MM.1S (cell line): Measurements from ENCODE around the gene OR4M1.
"Not testable (repeated sequence)": the region's sequence is repeated elsewhere in the genome, so short reads cannot be mapped to it uniquely, and the experiment has no call there.

Source experiments
- DNase-seq: peaks from one replicate; pipeline ENCODE4 v3.0.0-alpha.2; 2015
- H2AFZ ChIP-seq: fragments of 300-600 bp; sonication (generic); 2 replicates; pipeline ENCODE4 v1.6.0; 2016; ENCODE audit warnings: antibody characterized with exemption, low read length
- H3F3A ChIP-seq: fragments of 300-600 bp; sonication (generic); 2 replicates; pipeline ENCODE4 v1.6.1; 2016; ENCODE audit warnings: mild to moderate bottlenecking, antibody characterized with exemption, low read length, moderate library complexity, mixed read lengths; ENCODE audit not compliant: insufficient read depth
- H3K27ac ChIP-seq: fragments of 300-600 bp; sonication (generic); 2 replicates; pipeline ENCODE4 v1.5.1; 2016; ENCODE audit warnings: mild to moderate bottlenecking, low read length
- H3K27me3 ChIP-seq: fragments of 300-600 bp; sonication (generic); replicated peaks from 2 replicates; pipeline ENCODE4 v1.6.0; 2016; ENCODE audit warnings: low read length; ENCODE audit not compliant: insufficient read depth
- H3K36me3 ChIP-seq: fragments of 300-600 bp; sonication (generic); replicated peaks from 2 replicates; pipeline ENCODE4 v1.6.1; 2016; ENCODE audit warnings: mild to moderate bottlenecking, low read length, mixed read lengths; ENCODE audit not compliant: insufficient read depth
- H3K4me1 ChIP-seq: fragments of 300-600 bp; sonication (generic); 2 replicates; pipeline ENCODE4 v1.6.1; 2016; ENCODE audit warnings: low read length, mixed read lengths
- H3K4me2 ChIP-seq: fragments of 300-600 bp; sonication (generic); 2 replicates; pipeline ENCODE4 v1.6.0; 2016; ENCODE audit warnings: low read depth, low read length
- H3K4me3 ChIP-seq: fragments of 300-600 bp; sonication (generic); 2 replicates; pipeline ENCODE4 v1.5.1; 2016; ENCODE audit warnings: low read length, mixed read lengths
- H3K79me2 ChIP-seq: fragments of 300-600 bp; sonication (generic); 2 replicates; pipeline ENCODE4 v1.6.1; 2016; ENCODE audit warnings: mixed run types, low read length, mixed read lengths
- H3K9ac ChIP-seq: fragments of 300-600 bp; sonication (generic); 2 replicates; pipeline ENCODE4 v1.6.1; 2016; ENCODE audit warnings: low read length, mixed read lengths
- H3K9me2 ChIP-seq: fragments of 300-600 bp; sonication (generic); replicated peaks from 2 replicates; pipeline ENCODE4 v1.6.1; 2016; ENCODE audit warnings: mild to moderate bottlenecking, low read length, mixed read lengths; ENCODE audit not compliant: insufficient read depth
- H3K9me3 ChIP-seq: fragments of 300-600 bp; sonication (generic); replicated peaks from 2 replicates; pipeline ENCODE4 v1.6.1; 2016; ENCODE audit warnings: mild to moderate bottlenecking, low read length, mixed read lengths; ENCODE audit not compliant: insufficient read depth
- H4K20me1 ChIP-seq: fragments of 300-600 bp; sonication (generic); 2 replicates; pipeline ENCODE4 v1.6.1; 2016; ENCODE audit warnings: mild to moderate bottlenecking, low read length, moderate library complexity, mixed read lengths; ENCODE audit not compliant: insufficient read depth
- CTCF ChIP-seq: fragments of 300-600 bp; sonication (generic); IDR thresholded peaks from 2 replicates; pipeline ENCODE4 v1.5.1; 2016; ENCODE audit warnings: antibody characterized with exemption, low read length, mixed read lengths
- EZH2 ChIP-seq: fragments of 300-600 bp; sonication (generic); optimal IDR thresholded peaks from 2 replicates; pipeline ENCODE3; 2017; ENCODE audit warnings: low read depth, mild to moderate bottlenecking, antibody characterized with exemption, low read length, mixed read lengths
- EZH2phosphoT487 ChIP-seq: fragments of 300-600 bp; sonication (generic); IDR thresholded peaks from 2 replicates; pipeline ENCODE4 v1.6.1; 2018; ENCODE audit warnings: antibody characterized with exemption, low read length

Gene OR4M1

GRCh38 chr14:19771895-19772430 is 1.3 kb upstream of the OR4M1 start:
- H3K9me3 ChIP-seq, result no peaks in the 10 kb centered on the region
- no peak overlapping the region for H3K4me3 ChIP-seq
- no peaks in the 10 kb centered on the region for H3K4me1 ChIP-seq
- H3K9me2 ChIP-seq, result no peaks in the 10 kb centered on the region
- no peaks in the 10 kb centered on the region for H3F3A ChIP-seq
- DNase-seq, result no peak
- TF ChIP-seq EZH2phosphoT487 (no peak), CTCF (no peak), EZH2 (no peak)
- H3K27ac ChIP-seq, result no peak overlapping the region; the same call in 1 of the 2 replicates
- H4K20me1 ChIP-seq, result no peaks in the 10 kb centered on the region
- no peak overlapping the region for H3K4me2 ChIP-seq
- H3K27me3 ChIP-seq, result no peaks in the 10 kb centered on the region
- no peak overlapping the region for H2AFZ ChIP-seq
- H3K9ac ChIP-seq, result no peak overlapping the region
- no peaks in the 10 kb centered on the region for H3K79me2 ChIP-seq
- H3K36me3 ChIP-seq, result no peaks in the 10 kb centered on the region

- not testable (repeated sequence) for H3K9me2 ChIP-seq, DNase-seq, H3K4me3 ChIP-seq, H3K9ac ChIP-seq, H4K20me1 ChIP-seq, H3K4me1 ChIP-seq, H3K27ac ChIP-seq, H3K27me3 ChIP-seq, H3K79me2 ChIP-seq, H3K9me3 ChIP-seq, H2AFZ ChIP-seq, H3K4me2 ChIP-seq, H3F3A ChIP-seq, H3K36me3 ChIP-seq
Measured at GRCh38 chr14:19772454-19772853, 850 bp upstream of the OR4M1 start.

- Histone ChIP-seq H3F3A (no peaks in the 10 kb centered on the region), H3K9me2 (no peaks in the 10 kb centered on the region), H3K36me3 (no peaks in the 10 kb centered on the region), H3K27ac (no peak overlapping the region), H3K79me2 (no peaks in the 10 kb centered on the region), H4K20me1 (no peaks in the 10 kb centered on the region), H3K4me3 (no peak overlapping the region), H3K4me1 (no peaks in the 10 kb centered on the region), H3K9ac (no peak overlapping the region), H3K4me2 (no peak overlapping the region), H2AFZ (no peak overlapping the region), H3K27me3 (no peaks in the 10 kb centered on the region), H3K9me3 (no peaks in the 10 kb centered on the region)
- no peak for TF ChIP-seq EZH2
- TF ChIP-seq EZH2phosphoT487, result no peak
- no peak for TF ChIP-seq CTCF
- DNase-seq, result no peak
Measured at GRCh38 chr14:19775587-19775986, 2.3 kb downstream of the OR4M1 start.

GRCh38 chr14:19785848-19786247 is 12.5 kb downstream of the OR4M1 start:
- H3K27ac ChIP-seq, DNase-seq, H3F3A ChIP-seq, H3K4me1 ChIP-seq, H3K9me3 ChIP-seq, H3K27me3 ChIP-seq, H3K4me3 ChIP-seq, H3K79me2 ChIP-seq, H2AFZ ChIP-seq, H3K9me2 ChIP-seq, H4K20me1 ChIP-seq, H3K36me3 ChIP-seq, H3K9ac ChIP-seq, H3K4me2 ChIP-seq: not testable (repeated sequence)

GRCh38 chr14:19787318-19787717 is 14.0 kb downstream of the OR4M1 start:
- not testable (repeated sequence) for H3K4me1 ChIP-seq, H4K20me1 ChIP-seq, H3K79me2 ChIP-seq, H3F3A ChIP-seq, DNase-seq, H3K9me3 ChIP-seq, H3K4me3 ChIP-seq, H3K4me2 ChIP-seq, H2AFZ ChIP-seq, H3K9me2 ChIP-seq, H3K36me3 ChIP-seq, H3K9ac ChIP-seq, H3K27ac ChIP-seq, H3K27me3 ChIP-seq

- H3K36me3 ChIP-seq, H3K4me2 ChIP-seq, H4K20me1 ChIP-seq, H3F3A ChIP-seq, H3K79me2 ChIP-seq, H3K9me3 ChIP-seq, H3K27me3 ChIP-seq, H3K27ac ChIP-seq, H2AFZ ChIP-seq, H3K9ac ChIP-seq, DNase-seq, H3K9me2 ChIP-seq, H3K4me1 ChIP-seq, H3K4me3 ChIP-seq: not testable (repeated sequence)
Measured at GRCh38 chr14:19788150-19788549, 14.8 kb downstream of the OR4M1 start.
